ENCODE results near the gene MFAP1.

DNA sequence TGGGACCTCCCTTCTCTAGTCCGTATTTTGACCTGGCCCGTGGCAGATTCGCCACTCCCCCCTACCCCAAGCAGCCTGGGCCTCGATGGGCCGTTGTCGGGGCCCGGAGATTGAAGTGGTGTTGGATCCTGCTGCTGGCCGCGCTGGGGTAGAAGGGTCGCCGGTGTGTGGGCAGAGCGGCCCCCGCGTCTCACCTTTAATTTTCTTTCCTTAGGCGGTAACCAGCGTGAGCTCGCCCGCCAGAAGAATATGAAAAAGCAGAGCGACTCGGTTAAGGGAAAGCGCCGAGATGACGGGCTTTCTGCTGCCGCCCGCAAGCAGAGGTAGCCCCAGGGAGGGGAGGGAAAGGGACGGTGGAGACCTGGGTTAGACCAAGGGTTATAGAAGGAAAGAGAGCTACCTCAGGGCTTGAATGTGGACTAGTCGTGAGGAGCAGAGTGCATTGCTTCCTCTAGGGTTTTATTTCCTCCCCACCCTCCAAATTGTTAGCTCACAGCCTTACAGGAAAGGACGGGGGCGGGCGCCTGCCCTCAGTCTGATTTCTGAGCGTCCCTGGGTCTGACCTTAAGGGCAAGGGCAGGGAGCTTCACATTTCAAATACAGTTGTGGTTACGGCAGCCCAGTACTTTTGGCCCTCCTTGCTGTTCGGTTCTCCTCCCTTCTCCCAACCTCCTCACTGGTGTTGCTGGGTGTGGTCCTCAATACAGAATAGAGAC is 31.6 kb downstream of the MFAP1 start:
- TF ChIP-seq, protein P1, sequence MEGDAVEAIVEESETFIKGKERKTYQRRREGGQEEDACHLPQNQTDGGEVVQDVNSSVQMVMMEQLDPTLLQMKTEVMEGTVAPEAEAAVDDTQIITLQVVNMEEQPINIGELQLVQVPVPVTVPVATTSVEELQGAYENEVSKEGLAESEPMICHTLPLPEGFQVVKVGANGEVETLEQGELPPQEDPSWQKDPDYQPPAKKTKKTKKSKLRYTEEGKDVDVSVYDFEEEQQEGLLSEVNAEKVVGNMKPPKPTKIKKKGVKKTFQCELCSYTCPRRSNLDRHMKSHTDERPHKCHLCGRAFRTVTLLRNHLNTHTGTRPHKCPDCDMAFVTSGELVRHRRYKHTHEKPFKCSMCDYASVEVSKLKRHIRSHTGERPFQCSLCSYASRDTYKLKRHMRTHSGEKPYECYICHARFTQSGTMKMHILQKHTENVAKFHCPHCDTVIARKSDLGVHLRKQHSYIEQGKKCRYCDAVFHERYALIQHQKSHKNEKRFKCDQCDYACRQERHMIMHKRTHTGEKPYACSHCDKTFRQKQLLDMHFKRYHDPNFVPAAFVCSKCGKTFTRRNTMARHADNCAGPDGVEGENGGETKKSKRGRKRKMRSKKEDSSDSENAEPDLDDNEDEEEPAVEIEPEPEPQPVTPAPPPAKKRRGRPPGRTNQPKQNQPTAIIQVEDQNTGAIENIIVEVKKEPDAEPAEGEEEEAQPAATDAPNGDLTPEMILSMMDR (IDR thresholded peaks at IDR 0.05) = peak in 2 of 6 experiments; percentile 10 to 31
- no peak for TF ChIP-seq POLR2A (IDR thresholded peaks at IDR 0.05)

Data from esophagus squamous epithelium (tissue), 4 donors.